ENCODE data around the gene CLEC2B. TPM values are rescaled to one million over a fixed set of nuclear protein-coding genes. Genes with fewer than 3 reads are reported as not detected.

Gene CLEC2B
- total RNA-seq, 1 donor from 2014 or later, result not detected

DNA sequence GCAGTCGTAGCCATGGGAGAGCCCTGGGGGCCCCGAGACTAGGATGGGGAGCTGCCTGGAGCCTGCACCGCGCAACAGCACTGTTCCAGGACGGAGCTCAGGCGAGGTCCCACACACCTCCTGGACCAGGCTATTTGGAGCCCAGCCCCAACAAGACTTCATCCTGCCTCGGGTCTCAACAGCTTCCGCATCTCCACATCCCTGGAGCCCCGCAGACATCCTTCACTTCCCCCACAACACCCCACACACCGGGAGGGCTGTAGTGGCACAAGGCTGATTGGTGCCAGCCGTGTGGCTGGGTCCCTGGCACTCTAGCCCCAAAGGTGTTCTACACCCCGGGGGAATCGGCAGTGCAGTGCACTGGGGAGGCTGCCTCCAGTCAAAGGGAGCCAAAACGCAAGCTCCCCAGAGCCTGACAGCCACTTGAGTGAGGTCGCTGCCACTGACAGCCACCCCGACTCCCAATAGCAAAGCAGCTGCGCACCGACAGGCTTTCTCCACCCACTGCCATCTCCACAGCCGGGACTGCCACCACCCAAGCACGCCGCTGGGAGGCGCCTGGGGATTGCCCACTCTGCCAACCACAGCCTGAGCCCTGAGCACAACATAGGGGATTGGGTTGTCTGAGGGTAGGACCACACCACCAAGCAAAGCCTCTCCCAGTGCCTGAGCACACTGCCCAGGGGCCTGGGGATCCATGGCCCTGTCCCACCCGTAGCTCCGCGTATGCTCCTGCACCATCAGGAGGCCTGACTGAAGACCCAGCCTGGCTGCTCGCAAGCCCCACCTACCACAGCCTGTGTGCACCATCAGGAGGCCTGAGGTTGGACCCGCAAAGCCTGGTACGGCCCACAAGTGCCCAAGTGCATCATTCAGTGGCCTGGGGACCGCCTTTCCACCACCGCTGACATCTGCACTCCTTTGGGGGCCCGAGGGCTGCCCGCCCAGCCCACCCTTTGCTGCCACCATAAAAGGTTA is 55.0 kb downstream of the CLEC2B start:
- peak in 1 of 2 experiments; percentile 72 for DNase-seq (ENCODE audit: low spot score in 2 of 2, unreplicated experiment in 2 of 2)
- no peaks in the 10 kb centered on the region for H3K4me1 Mint-ChIP-seq
- TF ChIP-seq, protein P1, sequence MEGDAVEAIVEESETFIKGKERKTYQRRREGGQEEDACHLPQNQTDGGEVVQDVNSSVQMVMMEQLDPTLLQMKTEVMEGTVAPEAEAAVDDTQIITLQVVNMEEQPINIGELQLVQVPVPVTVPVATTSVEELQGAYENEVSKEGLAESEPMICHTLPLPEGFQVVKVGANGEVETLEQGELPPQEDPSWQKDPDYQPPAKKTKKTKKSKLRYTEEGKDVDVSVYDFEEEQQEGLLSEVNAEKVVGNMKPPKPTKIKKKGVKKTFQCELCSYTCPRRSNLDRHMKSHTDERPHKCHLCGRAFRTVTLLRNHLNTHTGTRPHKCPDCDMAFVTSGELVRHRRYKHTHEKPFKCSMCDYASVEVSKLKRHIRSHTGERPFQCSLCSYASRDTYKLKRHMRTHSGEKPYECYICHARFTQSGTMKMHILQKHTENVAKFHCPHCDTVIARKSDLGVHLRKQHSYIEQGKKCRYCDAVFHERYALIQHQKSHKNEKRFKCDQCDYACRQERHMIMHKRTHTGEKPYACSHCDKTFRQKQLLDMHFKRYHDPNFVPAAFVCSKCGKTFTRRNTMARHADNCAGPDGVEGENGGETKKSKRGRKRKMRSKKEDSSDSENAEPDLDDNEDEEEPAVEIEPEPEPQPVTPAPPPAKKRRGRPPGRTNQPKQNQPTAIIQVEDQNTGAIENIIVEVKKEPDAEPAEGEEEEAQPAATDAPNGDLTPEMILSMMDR (IDR thresholded peaks at IDR 0.05; ENCODE audit: unreplicated experiment), result peak; percentile 78
- H3K9me3 Mint-ChIP-seq, result no peaks in the 10 kb centered on the region
- H3K36me3 Mint-ChIP-seq, result no peaks in the 10 kb centered on the region
- H3K27me3 Mint-ChIP-seq (ENCODE audit: low read depth), result peaks cover 9% of the 10 kb centered on the region
- H3K27ac Mint-ChIP-seq, result no peak overlapping the region
- H3K4me3 Mint-ChIP-seq, result peak overlapping the region; percentile 32

DNA sequence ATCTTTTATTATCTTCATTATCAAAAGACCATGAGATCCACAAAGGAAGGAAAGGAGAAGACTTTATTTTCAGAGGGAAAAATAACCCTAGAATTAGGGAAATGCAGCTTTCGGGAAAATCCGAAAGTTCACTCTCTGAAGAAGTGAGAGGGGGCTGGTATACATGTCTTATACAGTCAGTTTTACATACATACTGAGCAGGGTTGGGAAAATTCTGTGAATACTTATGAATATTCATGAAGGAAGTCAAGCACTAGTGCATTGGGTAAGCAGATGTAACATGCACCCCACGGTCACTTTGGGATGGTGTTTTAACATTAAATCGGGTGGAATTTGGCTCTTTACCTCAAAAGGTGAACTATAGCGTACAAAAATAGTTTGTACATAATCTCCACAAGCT is 57.5 kb downstream of the CLEC2B start:
- Mint-ChIP-seq H3K4me1 (no peaks in the 10 kb centered on the region), H3K36me3 (no peaks in the 10 kb centered on the region), H3K27me3 (ENCODE audit: low read depth) (peaks cover 5% of the 10 kb centered on the region), H3K9me3 (no peaks in the 10 kb centered on the region), H3K4me3 (no peak overlapping the region), H3K27ac (no peak overlapping the region)
- TF ChIP-seq, protein P1 (IDR thresholded peaks at IDR 0.05; ENCODE audit: unreplicated experiment), result no peak
- DNase-seq (ENCODE audit: low spot score in 2 of 2, unreplicated experiment in 2 of 2), result no peak

DNA sequence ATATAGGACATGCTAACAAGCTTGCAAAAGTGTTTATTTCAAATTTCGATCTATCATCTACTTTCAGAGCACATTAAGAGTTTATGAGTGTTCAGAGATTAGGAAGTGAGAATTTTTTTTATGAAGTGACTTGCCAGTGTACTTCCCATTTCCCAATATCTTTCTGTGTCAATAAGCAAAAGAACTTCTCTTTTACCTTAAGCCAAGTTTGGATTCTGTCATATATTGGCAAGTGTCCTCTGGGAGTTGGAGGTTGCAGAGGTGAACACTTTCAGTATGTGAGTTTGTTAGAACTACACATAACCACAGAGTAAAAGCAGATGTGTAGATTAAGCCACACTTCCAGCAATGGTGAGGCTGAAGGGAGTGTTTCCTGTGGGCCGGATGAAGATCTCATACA is 58.5 kb downstream of the CLEC2B start:
- Mint-ChIP-seq H3K4me1 (no peaks in the 10 kb centered on the region), H3K4me3 (no peak overlapping the region), H3K9me3 (no peaks in the 10 kb centered on the region), H3K27ac (no peak overlapping the region), H3K27me3 (ENCODE audit: low read depth) (peaks cover 2% of the 10 kb centered on the region), H3K36me3 (no peaks in the 10 kb centered on the region)
- TF ChIP-seq, protein P1 (IDR thresholded peaks at IDR 0.05; ENCODE audit: unreplicated experiment), result no peak
- DNase-seq (ENCODE audit: low spot score in 2 of 2, unreplicated experiment in 2 of 2), result no peak

DNA sequence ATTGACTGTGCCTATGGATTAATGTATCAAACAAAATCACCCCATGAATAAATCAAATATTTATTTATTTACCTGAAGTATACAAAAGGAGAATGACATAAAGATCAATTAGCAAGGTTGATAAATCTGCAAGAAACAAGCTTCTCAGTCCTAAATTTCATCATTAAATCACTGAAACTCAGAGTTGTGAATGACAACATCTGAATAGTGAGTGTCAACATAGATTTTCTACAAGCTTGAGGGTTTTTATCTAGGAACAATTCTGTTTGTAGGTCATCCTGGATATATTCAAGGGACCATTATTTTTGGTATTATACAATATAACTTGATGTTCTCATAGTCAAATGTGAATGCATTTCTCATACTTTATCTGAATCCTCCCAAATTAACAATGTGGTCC is 59.3 kb downstream of the CLEC2B start:
- no peak overlapping the region for H3K27ac Mint-ChIP-seq
- H3K9me3 Mint-ChIP-seq, result no peaks in the 10 kb centered on the region
- TF ChIP-seq, protein P1 (IDR thresholded peaks at IDR 0.05; ENCODE audit: unreplicated experiment), result no peak
- no peaks in the 10 kb centered on the region for H3K4me1 Mint-ChIP-seq
- H3K27me3 Mint-ChIP-seq (ENCODE audit: low read depth), result peaks cover 2% of the 10 kb centered on the region
- no peak overlapping the region for H3K4me3 Mint-ChIP-seq
- DNase-seq (ENCODE audit: low spot score in 2 of 2, unreplicated experiment in 2 of 2), result no peak
- no peaks in the 10 kb centered on the region for H3K36me3 Mint-ChIP-seq

DNA sequence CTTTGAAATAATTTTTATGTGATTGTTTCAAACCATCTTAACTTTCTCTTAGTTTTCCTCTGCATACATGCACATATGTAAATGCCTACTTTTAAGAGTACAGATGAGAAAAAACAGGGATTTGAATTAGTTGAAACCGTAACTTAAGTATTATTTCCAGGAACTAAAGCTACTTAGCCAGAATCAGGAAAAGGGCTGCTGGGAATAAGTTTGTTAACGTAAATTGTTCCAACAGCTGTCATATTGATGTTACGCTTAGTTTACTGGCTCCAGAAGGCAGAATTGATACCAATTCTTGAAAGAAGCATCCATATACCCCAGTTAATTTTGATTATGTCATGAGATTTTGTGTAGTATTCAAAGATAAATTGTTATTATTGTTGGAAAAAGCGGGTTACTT is 59.8 kb downstream of the CLEC2B start:
- TF ChIP-seq, protein P1 (IDR thresholded peaks at IDR 0.05; ENCODE audit: unreplicated experiment), result no peak
- H3K27me3 Mint-ChIP-seq (ENCODE audit: low read depth), result peaks cover 2% of the 10 kb centered on the region
- DNase-seq (ENCODE audit: low spot score in 2 of 2, unreplicated experiment in 2 of 2), result no peak
- H3K4me1 Mint-ChIP-seq, result no peaks in the 10 kb centered on the region
- no peaks in the 10 kb centered on the region for H3K36me3 Mint-ChIP-seq
- H3K27ac Mint-ChIP-seq, result no peak overlapping the region
- H3K9me3 Mint-ChIP-seq, result no peaks in the 10 kb centered on the region
- no peak overlapping the region for H3K4me3 Mint-ChIP-seq
